ENCODE measurements around the gene TFIP11.
"Not testable (repeated sequence)": the region's sequence is repeated elsewhere in the genome, so short reads cannot be mapped to it uniquely, and the experiment has no call there.

TFIP11 gene

DNA sequence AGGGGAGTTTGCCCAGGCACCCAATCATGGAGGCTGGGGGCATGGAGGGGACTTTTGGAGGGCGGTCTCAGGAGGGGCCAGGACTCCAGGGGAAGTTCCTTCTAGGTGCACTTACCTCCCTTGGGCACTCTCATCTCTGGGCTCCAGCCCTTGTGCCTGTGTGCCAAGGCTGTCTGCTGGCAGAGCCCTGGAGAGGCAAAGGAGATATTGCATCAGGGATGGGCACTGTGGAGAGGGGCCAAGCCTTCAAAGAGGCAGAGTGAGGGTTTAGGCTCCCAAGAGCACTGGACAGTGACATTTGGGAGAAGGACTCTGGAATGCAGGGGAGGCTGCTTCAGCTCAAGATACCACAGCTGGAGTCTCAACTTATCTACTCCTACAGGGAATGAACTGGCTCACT, 32.2 kb upstream of the TFIP11 start:
- H3K27ac ChIP-seq: no peak overlapping the region

GRCh38 chr22:26542831-26543230, 30.6 kb upstream of the TFIP11 start:
- Histone ChIP-seq H3K27ac (peak overlapping the region in 3 of 21 experiments; percentile 9 to 51 (median 24)), H3K4me3 (no peak overlapping the region)

More for the DNA sequence above, 32.2 kb upstream of the TFIP11 start:
- no peak overlapping the region for H3K4me3 ChIP-seq

GRCh38 chr22:26541167-26541819, 29.0 kb upstream of the TFIP11 start:
- no peak overlapping the region for H3K4me3 ChIP-seq
- H3K27ac ChIP-seq: no peak overlapping the region

GRCh38 chr22:26540119-26540518, 27.8 kb upstream of the TFIP11 start:
- Histone ChIP-seq H3K4me3 (no peak overlapping the region), H3K27ac (no peak overlapping the region)

GRCh38 chr22:26536762-26537134, 24.5 kb upstream of the TFIP11 start:
- Histone ChIP-seq H3K4me3 (no peak overlapping the region), H3K27ac (no peak overlapping the region)

DNA sequence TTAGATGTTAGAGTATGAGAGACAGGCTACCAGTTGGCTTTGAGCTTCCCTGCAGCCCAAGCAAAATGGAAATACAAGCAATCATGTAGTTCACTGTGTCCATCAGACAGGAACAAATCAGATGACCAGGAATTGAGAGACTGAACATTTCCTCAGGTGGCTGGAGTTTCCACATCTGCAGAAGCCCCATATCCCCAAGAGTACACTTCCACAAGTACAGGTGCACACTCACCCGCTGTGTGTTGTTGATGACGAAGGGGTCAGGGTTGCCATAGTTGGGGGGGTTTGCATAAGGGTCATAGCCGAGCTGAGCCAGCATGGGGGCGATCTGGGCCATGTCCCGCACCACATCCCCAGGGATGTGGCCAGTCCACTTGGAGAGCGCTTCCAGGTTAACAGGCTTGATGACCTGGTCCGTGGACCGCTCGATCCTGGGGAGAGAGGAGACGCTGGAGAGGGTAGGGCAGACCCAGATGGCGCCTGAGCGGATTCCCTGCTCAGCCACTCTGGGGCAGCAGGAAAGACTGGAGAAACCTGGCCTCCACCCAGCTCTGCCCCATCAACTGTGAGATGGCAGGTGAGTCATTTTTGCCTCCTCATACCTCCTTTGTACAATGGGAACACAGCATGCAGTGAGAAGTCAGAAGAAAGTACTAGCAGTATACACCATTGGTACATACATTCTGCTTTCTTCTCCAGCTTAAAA, 23.9 kb upstream of the TFIP11 start:
- H3K4me3 ChIP-seq: no peak overlapping the region
- H3K27ac ChIP-seq: peak overlapping the region in 3 of 21 experiments; percentile 16 to 57 (median 37)

DNA sequence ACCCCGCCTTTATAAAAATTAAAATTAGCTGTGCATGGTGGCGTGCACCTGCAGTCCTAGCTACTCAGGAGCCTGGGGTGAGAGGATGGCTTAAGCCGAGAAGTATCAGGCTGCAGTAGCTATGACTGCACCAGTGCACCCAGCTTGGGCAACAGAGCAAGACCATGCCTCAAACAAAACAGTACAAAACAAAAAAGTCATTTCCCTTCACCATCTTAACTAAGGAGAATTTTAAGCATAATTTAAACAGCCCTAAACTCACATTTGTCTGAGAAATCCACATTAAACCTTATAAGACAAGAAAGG, 23.3 kb upstream of the TFIP11 start:
- no peak overlapping the region for H3K4me3 ChIP-seq
- H3K27ac ChIP-seq: peak overlapping the region in 5 of 21 experiments; percentile 8 to 42 (median 28)

GRCh38 chr22:26534874-26535602, 22.8 kb upstream of the TFIP11 start:
- H3K27ac ChIP-seq: peak overlapping the region in 6 of 21 experiments; percentile 8 to 60 (median 32)

DNA sequence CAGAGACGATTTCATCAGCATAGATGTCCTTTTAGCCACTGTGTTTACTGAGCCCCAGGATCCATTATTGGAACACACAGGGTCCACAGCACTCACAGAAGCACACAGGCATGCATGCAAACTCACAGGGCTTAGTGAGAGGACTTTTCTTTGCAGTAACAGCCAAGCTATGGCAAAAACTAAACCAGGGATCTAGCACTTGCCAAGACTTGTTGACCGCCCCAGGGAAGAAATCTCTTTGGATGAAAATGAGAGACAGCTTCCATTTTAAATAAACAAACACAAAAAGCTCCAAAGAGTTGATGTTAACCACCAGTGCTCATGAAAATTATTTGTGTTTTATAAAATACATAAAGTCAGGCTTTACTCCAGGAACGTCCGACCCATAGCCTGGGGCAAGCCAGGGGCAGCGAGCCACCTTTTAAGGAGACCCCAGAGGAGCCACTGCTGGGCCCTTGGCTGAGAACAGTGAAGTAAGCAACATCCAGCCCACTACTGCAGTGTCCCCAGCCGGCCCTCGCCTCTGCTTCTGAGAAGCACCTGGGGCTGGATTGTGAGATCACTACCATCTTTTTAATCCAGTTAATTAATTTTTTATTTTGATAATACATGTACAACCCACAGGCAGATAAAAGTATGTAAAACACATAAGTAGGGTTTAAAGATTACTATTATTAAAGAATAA, 22.0 kb upstream of the TFIP11 start:
- H3K27ac ChIP-seq: peak overlapping the region in 7 of 21 experiments; percentile 13 to 60 (median 32)
- no peak overlapping the region for H3K4me3 ChIP-seq

More at GRCh38 chr22:26534874-26535602, 22.8 kb upstream of the TFIP11 start:
- no peak overlapping the region for H3K4me3 ChIP-seq

- Histone ChIP-seq H3K27ac (no peak overlapping the region), H3K4me3 (no peak overlapping the region)
These were observed 17.1 kb upstream of the TFIP11 start for GRCh38 chr22:26529345-26529744.

DNA sequence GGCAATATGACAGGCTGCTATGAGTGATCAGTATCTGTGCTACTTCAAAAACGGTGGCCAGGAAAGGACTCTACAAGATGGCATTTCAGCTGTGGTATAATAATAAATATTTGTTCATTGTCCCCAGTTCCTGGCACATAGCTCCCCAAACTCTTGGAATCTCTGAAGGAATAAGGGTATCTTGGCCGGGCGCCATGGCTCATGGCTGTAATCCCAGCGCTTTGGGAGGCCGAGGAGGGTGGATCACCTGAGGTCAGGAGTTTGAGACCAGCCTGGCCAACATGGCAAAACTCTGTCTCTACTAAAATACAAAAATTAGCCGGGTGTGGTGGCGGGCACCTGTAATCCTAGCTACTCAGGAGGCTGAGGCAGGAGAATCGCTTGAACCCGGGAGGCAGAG, 16.2 kb upstream of the TFIP11 start:
- H3K4me3 ChIP-seq, H3K27ac ChIP-seq: not testable (repeated sequence)

DNA sequence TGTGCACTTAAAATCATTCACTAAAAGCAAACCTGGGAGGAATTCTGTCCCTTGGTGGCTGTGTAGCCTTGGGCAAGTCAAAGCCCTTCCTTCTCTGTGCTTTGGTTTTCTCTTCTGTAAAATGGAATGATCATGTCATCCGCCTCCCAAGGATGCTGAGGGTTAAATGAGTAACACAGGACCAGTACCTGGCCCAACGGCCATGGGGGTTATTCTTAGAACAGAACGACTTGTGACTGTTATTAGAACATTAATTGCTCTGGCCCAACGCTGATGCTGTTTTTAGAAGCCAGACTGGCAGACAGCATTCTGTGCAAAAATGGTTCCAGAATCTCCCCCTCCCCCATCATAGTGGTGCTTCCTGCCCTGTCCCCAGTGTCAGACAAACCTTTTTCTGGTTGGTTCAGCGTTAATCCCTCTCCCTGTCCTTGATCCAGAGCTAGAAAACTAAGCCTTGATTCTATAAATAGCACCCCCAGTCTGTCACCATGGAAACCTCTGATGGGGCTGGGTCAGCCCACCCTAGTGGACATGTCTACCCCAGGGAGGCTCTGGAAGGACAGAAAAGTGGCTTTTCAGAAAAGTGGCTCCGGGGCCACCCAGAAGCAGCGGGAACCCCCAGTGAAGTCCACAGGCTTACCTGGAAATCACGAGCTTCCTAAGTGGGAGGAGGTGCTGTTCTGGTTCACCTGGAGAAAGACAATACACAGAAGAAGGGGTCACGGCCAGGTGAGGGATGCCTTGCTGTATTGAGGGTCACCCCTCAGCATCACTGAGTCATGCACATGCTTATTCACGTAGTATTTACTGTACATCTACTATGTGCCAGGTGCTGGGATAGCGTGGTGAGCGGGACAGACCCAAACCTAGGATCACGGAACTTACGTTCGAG, 15.5 kb upstream of the TFIP11 start:
- no peak overlapping the region for H3K4me3 ChIP-seq
- H3K27ac ChIP-seq: no peak overlapping the region

GRCh38 chr22:26527167-26527566, 14.9 kb upstream of the TFIP11 start:
- no peak overlapping the region for H3K4me3 ChIP-seq
- H3K27ac ChIP-seq: no peak overlapping the region

- no peak overlapping the region for H3K4me3 ChIP-seq
- no peak overlapping the region for H3K27ac ChIP-seq
These were observed 13.8 kb upstream of the TFIP11 start for GRCh38 chr22:26525946-26526564.

- Histone ChIP-seq H3K27ac (no peak overlapping the region), H3K4me3 (no peak overlapping the region)
These were observed 12.6 kb upstream of the TFIP11 start for GRCh38 chr22:26524870-26525269.

DNA sequence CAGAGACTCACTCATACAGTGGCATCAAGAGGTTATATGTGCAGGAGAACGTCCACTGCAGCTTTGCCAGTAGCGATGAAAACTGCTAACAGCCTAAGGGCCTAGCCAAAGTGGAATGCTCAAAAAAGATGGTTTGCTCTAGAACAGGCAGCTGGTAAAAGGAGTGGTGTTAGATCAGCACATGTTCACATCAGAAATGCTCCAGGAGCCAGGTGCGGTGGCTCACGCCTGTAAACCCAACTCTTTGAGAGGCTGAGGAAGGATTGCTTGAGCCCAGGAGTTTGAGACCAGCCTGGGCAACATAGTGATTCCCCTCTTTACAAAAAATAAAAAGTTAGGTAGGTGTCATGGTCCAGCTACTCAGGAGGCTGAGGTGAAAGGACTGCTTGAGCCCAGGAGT, 10.3 kb upstream of the TFIP11 start:
- H3K4me3 ChIP-seq: no peak overlapping the region
- no peak overlapping the region for H3K27ac ChIP-seq

DNA sequence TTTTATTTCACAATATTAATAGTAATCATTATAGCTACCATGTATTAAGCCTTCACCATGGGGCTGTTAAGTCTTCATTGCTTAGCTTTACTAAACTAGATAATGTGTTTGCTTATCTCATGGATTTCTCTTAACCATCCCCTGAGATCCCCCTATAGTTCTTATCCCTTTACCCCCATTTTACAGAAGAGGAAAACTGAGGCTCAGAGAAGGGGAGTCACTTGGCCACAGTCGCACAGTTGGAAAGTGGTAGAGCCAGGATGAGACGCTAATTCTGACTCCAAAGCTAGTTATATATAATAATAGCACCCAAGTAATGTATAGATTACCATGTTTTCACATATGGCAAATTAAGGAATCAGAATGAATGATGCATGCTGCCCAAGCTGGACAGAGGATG, 9.7 kb upstream of the TFIP11 start:
- no peak overlapping the region for H3K27ac ChIP-seq
- H3K4me3 ChIP-seq: no peak overlapping the region

GRCh38 chr22:26517429-26517828, 5.2 kb upstream of the TFIP11 start:
- Histone ChIP-seq H3K27ac (no peak overlapping the region), H3K4me3 (no peak overlapping the region)

GRCh38 chr22:26516503-26516902, 4.2 kb upstream of the TFIP11 start:
- H3K27ac ChIP-seq: no peak overlapping the region

More at GRCh38 chr22:26516503-26516902, 4.2 kb upstream of the TFIP11 start:
- no peak overlapping the region for H3K4me3 ChIP-seq
